CD14-positive monocyte (primary cell): Measurements from ENCODE around the gene KLK7. TPM values are rescaled to one million over a fixed set of nuclear protein-coding genes. Genes with fewer than 3 reads are reported as not detected.

Experiments
- DNase-seq, 3 donors: peaks; one replicate each; pipeline ENCODE4 v3.0.0-alpha.2; 2011 to 2022
- H2AFZ ChIP-seq: 2 replicates; pipeline ENCODE4 v1.6.0; 2012; ENCODE audit warnings: mild to moderate bottlenecking, low read depth, low read length, inconsistent platforms; ENCODE audit not compliant: insufficient read depth, poor library complexity, severe bottlenecking
- H3K27ac ChIP-seq, 2 donors: 1 replicate in 1 of 2; 2 replicates in 1 of 2; pipeline ENCODE4 v1.5.1; 2012 to 2013; ENCODE audit warnings: low read length in 2 of 2, control low read depth in 1 of 2, inconsistent platforms in 1 of 2, low read depth in 1 of 2, mild to moderate bottlenecking in 1 of 2
- H3K27me3 ChIP-seq, 2 donors: one replicate each; pipeline versions ENCODE4 v1.6.0 to v1.6.1; 2011 to 2013; ENCODE audit warnings: low read length in 2 of 2; ENCODE audit not compliant: control insufficient read depth in 2 of 2, insufficient read depth in 2 of 2
- H3K36me3 ChIP-seq, 2 donors: replicated peaks in 1 of 2; 1 replicate in 1 of 2; 2 replicates in 1 of 2; pipeline versions ENCODE4 v1.5.1 to v1.6.1; 2012 to 2013; ENCODE audit warnings: low read length in 2 of 2, control low read depth in 1 of 2, inconsistent platforms in 1 of 2, mild to moderate bottlenecking in 1 of 2; ENCODE audit not compliant: insufficient read depth in 2 of 2, control insufficient read depth in 1 of 2
- H3K4me1 ChIP-seq, 2 donors: 1 replicate in 1 of 2; 2 replicates in 1 of 2; pipeline versions ENCODE4 v1.5.1 to v1.6.1; 2012 to 2013; ENCODE audit warnings: low read length in 2 of 2, control low read depth in 1 of 2, inconsistent platforms in 1 of 2, mild to moderate bottlenecking in 1 of 2, moderate library complexity in 1 of 2; ENCODE audit not compliant: insufficient read depth in 2 of 2, control insufficient read depth in 1 of 2
- H3K4me2 ChIP-seq: replicated peaks from 2 replicates; pipeline ENCODE3; 2012; ENCODE audit warnings: low read length, moderate library complexity, mild to moderate bottlenecking; ENCODE audit not compliant: poor library complexity, severe bottlenecking; ENCODE audit errors: extremely low read depth
- H3K4me3 ChIP-seq, 3 experiments: fragments of 200-600 bp in 1 of 3; sonication (generic) in 1 of 3; replicated peaks in 1 of 3; 1 replicate in 2 of 3; 2 replicates in 1 of 3; pipeline ENCODE4 v1.5.1; 2011 to 2013; ENCODE audit warnings: low read length in 3 of 3, mild to moderate bottlenecking in 3 of 3, control low read depth in 2 of 3, low read depth in 2 of 3, inconsistent platforms in 1 of 3, moderate library complexity in 1 of 3
- H3K79me2 ChIP-seq: 2 replicates; pipeline ENCODE4 v1.6.0; 2012; ENCODE audit warnings: mild to moderate bottlenecking, control low read depth, inconsistent platforms, low read length, moderate library complexity; ENCODE audit not compliant: insufficient read depth
- H3K9ac ChIP-seq: 2 replicates; pipeline ENCODE4 v1.6.0; 2017; ENCODE audit warnings: low read length, mild to moderate bottlenecking; ENCODE audit not compliant: insufficient read depth, poor library complexity, severe bottlenecking
- H3K9me3 ChIP-seq, 2 donors: replicated peaks in 1 of 2; 1 replicate in 1 of 2; 2 replicates in 1 of 2; pipeline versions ENCODE4 v1.5.1 to v1.6.1; 2012 to 2013; ENCODE audit warnings: low read length in 2 of 2, control low read depth in 1 of 2; ENCODE audit not compliant: control insufficient read depth in 1 of 2, insufficient read depth in 1 of 2
- H4K20me1 ChIP-seq: 2 replicates; pipeline ENCODE4 v1.6.0; 2012; ENCODE audit warnings: mild to moderate bottlenecking, low read length, control low read depth, moderate library complexity; ENCODE audit not compliant: insufficient read depth
- H3K27ac Mint-ChIP-seq, 7 donors: one replicate each; pipeline ENCODE4 v1.8.0; 2020; ENCODE audit warnings: mild to moderate bottlenecking in 7 of 7, mixed read lengths in 7 of 7, moderate library complexity in 6 of 7, inconsistent platforms in 2 of 7
- H3K27me3 Mint-ChIP-seq, 3 donors: one replicate each; pipeline ENCODE4 v1.8.0; 2021 to 2022; ENCODE audit warnings: low read depth in 3 of 3, mild to moderate bottlenecking in 3 of 3, mixed read lengths in 3 of 3, moderate library complexity in 3 of 3, inconsistent platforms in 1 of 3
- H3K36me3 Mint-ChIP-seq, 2 donors: one replicate each; pipeline ENCODE4 v1.8.0; 2020; ENCODE audit warnings: mixed read lengths in 2 of 2, inconsistent platforms in 1 of 2, mild to moderate bottlenecking in 1 of 2
- H3K4me1 Mint-ChIP-seq: one replicate; pipeline ENCODE4 v1.8.0; 2020; ENCODE audit warnings: mild to moderate bottlenecking, mixed read lengths
- H3K4me3 Mint-ChIP-seq, 2 donors: one replicate each; pipeline ENCODE4 v1.8.0; 2020; ENCODE audit warnings: mild to moderate bottlenecking in 2 of 2, mixed read lengths in 2 of 2, moderate library complexity in 1 of 2
- H3K9me3 Mint-ChIP-seq, 7 donors: one replicate each; pipeline ENCODE4 v1.8.0; 2020 to 2022; ENCODE audit warnings: mixed read lengths in 7 of 7, mild to moderate bottlenecking in 6 of 7, moderate library complexity in 6 of 7, inconsistent platforms in 2 of 7
- CTCF ChIP-seq: fragments of 200-600 bp; IDR thresholded peaks from one replicate; pipeline ENCODE4 v1.8.0; 2022; ENCODE audit warnings: antibody characterized with exemption, mild to moderate bottlenecking
- WGBS: methylation state at CpG from one replicate; pipeline ENCODE4 v1.1.5; 2013; ENCODE audit warnings: missing lambda C conversion rate; ENCODE audit not compliant: insufficient coverage; 5-methylcytosine and 5-hydroxymethylcytosine counted together
- intact Hi-C, 2 donors: fragments of 100-400 bp; cut with micrococcal nuclease; formaldehyde crosslinking; loops; one replicate each; pipeline versions ENCODE4 v1.15.0 to v1.15.1; 2023
- polyA plus RNA-seq, 3 donors: library from polyadenylated mRNA; depleted of rRNA in 1 of 3; unstranded in 2 of 3; stranded (reverse) in 1 of 3; fragments of 300-500 nt in 2 of 3; fragments of >200 nt in 1 of 3; fragmentation: Illumina TruSeq in 2 of 3; gene quantifications; 1 replicate in 2 of 3; 2 replicates in 1 of 3; pipeline ENCODE4 v1.2.3, GENCODE V29; 2012 to 2021

Gene KLK7
- polyA plus RNA-seq, 3 donors = not detected

GRCh38 chr19:51016798-51017683 lies 33.3 kb upstream of the KLK7 start:
- Histone ChIP-seq H2AFZ (peak overlapping the region; percentile 17), H3K4me1 (peaks cover 24 to 26% of the 10 kb centered on the region in 2 donors), H3K36me3 (no peaks in the 10 kb centered on the region), H3K27ac (no peak overlapping the region), H3K4me3 (no peak overlapping the region), H3K4me2 (no peak overlapping the region), H4K20me1 (no peaks in the 10 kb centered on the region), H3K9ac (no peak overlapping the region), H3K9me3 (peaks cover 0 to 28% of the 10 kb centered on the region in 2 donors), H3K79me2 (no peaks in the 10 kb centered on the region), H3K27me3 (peaks cover 19 to 53% of the 10 kb centered on the region in 2 donors)
- peaks cover 6 to 23% (median 17%) of the 10 kb centered on the region in 7 donors for H3K9me3 Mint-ChIP-seq
- 2% methylated on average over 57 of the region's 68 CpGs for WGBS
- peak overlapping the region; percentile 69 to 95 for H3K4me3 Mint-ChIP-seq
- peaks cover 0 to 12% of the 10 kb centered on the region in 2 donors for H3K36me3 Mint-ChIP-seq
- peaks cover 34% of the 10 kb centered on the region for H3K4me1 Mint-ChIP-seq
- peak overlapping the region in 1 of 7 donors; percentile 57 for H3K27ac Mint-ChIP-seq
- peak; percentile 73 for TF ChIP-seq CTCF
- peak in 2 of 3 donors; percentile 12 to 39 for DNase-seq
- H3K27me3 Mint-ChIP-seq = peaks cover 63 to 73% (median 65%) of the 10 kb centered on the region in 3 donors
- intact Hi-C loops = loop anchor here in 1 of 2 donors (5.0 kb wide), 1 partner anchor 155 kb away; no protein-coding TSS in a partner anchor

- H3K9me3 ChIP-seq = peaks cover 0 to 28% of the 10 kb centered on the region in 2 donors
- peaks cover 32% of the 10 kb centered on the region for H3K4me1 Mint-ChIP-seq
- intact Hi-C loops = loop anchor here in 1 of 2 donors (5.0 kb wide), 1 partner anchor 157 kb away; no protein-coding TSS in a partner anchor
- DNase-seq = no peak
- peaks cover 0 to 12% of the 10 kb centered on the region in 2 donors for H3K36me3 Mint-ChIP-seq
- no peak for TF ChIP-seq CTCF
- no peak overlapping the region for H3K4me3 ChIP-seq
- no peak overlapping the region for H2AFZ ChIP-seq
- H3K9ac ChIP-seq = no peak overlapping the region
- no peaks in the 10 kb centered on the region for H3K79me2 ChIP-seq
- H3K36me3 ChIP-seq = no peaks in the 10 kb centered on the region
- no peak overlapping the region for H3K27ac Mint-ChIP-seq
- H3K4me2 ChIP-seq = no peak overlapping the region
- WGBS = 88% methylated on average over 17 of the region's 19 CpGs
- no peak overlapping the region for H3K27ac ChIP-seq
- H3K4me3 Mint-ChIP-seq = peak overlapping the region in 1 of 2 donors; percentile 64
- peaks cover 6 to 23% (median 17%) of the 10 kb centered on the region in 7 donors for H3K9me3 Mint-ChIP-seq
- H3K27me3 Mint-ChIP-seq = peaks cover 65 to 75% (median 69%) of the 10 kb centered on the region in 3 donors
- H3K27me3 ChIP-seq = peaks cover 19 to 53% of the 10 kb centered on the region in 2 donors
- H3K4me1 ChIP-seq = peaks cover 24 to 26% of the 10 kb centered on the region in 2 donors
- no peaks in the 10 kb centered on the region for H4K20me1 ChIP-seq
Measured at GRCh38 chr19:51015691-51016267, 32.1 kb upstream of the KLK7 start.
